Measurements from ENCODE around the gene ARHGEF11. TPM values are rescaled to one million over a fixed set of nuclear protein-coding genes. Genes with fewer than 3 reads are reported as not detected.

ARHGEF11 gene
- total RNA-seq, 1 experiment from 2014 or later = 41.1 TPM

- Histone ChIP-seq H2BK15ac (ENCODE audit: low read depth, low read length) (no peak overlapping the region), H4K8ac (replicated peaks; ENCODE audit: insufficient read length, low read depth, low read length) (no peak overlapping the region), H4K20me1 (ENCODE audit: control insufficient read depth, insufficient read depth, insufficient read length) (no peaks in the 10 kb centered on the region), H3T11ph (ENCODE audit: low read length) (no peak overlapping the region), H3K14ac (ENCODE audit: insufficient read depth, low read length) (no peak overlapping the region), H4K5ac (ENCODE audit: insufficient read length, low read depth, low read length) (no peak overlapping the region), H3K79me1 (ENCODE audit: insufficient read depth, low read depth, low read length, poor library complexity, severe bottlenecking) (no peaks in the 10 kb centered on the region), H2BK5ac (ENCODE audit: insufficient read length, low read length) (no peak overlapping the region), H3K18ac (ENCODE audit: insufficient read length, low read depth, low read length) (no peak overlapping the region), H2BK120ac (ENCODE audit: low read depth, low read length, poor library complexity, severe bottlenecking) (no peak overlapping the region), H4K91ac (ENCODE audit: insufficient read length, low read depth, low read length) (no peak overlapping the region), H2BK12ac (ENCODE audit: insufficient read length, low read depth, low read length) (no peak overlapping the region), H2AK5ac (ENCODE audit: insufficient read length, low read length) (no peak overlapping the region), H3K27ac (ENCODE audit: insufficient read length, low read depth, low read length) (no peak overlapping the region), H3K9ac (ENCODE audit: extremely low read depth, insufficient read length, low read length) (no peak overlapping the region), H3K23ac (ENCODE audit: insufficient read length, low read depth, low read length) (no peak overlapping the region), H2AFZ (ENCODE audit: low read length) (no peak overlapping the region), H3K56ac (ENCODE audit: insufficient read length, low read depth, low read length) (no peak overlapping the region), H2BK20ac (ENCODE audit: low read depth, low read length, poor library complexity, severe bottlenecking) (no peak overlapping the region), H3K27me3 (ENCODE audit: insufficient read depth, low read length) (peaks cover 20% of the 10 kb centered on the region; the same call in 1 of the 2 replicates), H3K23me2 (ENCODE audit: insufficient read length, low read depth, low read length, poor library complexity, severe bottlenecking) (no peaks in the 10 kb centered on the region), H3K4ac (ENCODE audit: low read depth, low read length) (no peak overlapping the region), H3K4me2 (ENCODE audit: insufficient read depth, insufficient read length, low read length) (no peak overlapping the region), H3K4me1 (ENCODE audit: insufficient read depth, low read length) (no peaks in the 10 kb centered on the region), H3K9me3 (ENCODE audit: control insufficient read depth, low read depth, low read length) (no peaks in the 10 kb centered on the region), H3K79me2 (ENCODE audit: insufficient read depth, low read length) (no peaks in the 10 kb centered on the region)
- Mint-ChIP-seq H3K36me3 (ENCODE audit: insufficient read depth in 1 of 3, low read depth in 3 of 3) (no peaks in the 10 kb centered on the region), H3K27me3 (ENCODE audit: low read depth) (peaks cover 83% of the 10 kb centered on the region), H3K4me1 (peaks cover 16 to 40% of the 10 kb centered on the region in 2 experiments), H3K27ac (no peak overlapping the region; a peak in 1 of 7 replicates), H3K4me3 (no peak overlapping the region), H3K9me3 (no peaks in the 10 kb centered on the region; a peak in 2 of 5 replicates)
- no peak for DNase-seq
- no CpG with 5 or more reads among the region's 6 CpGs for WGBS (ENCODE audit: extremely low coverage, insufficient read length, low lambda C conversion rate)
- TF ChIP-seq CTCF (conservative IDR thresholded peaks at IDR 0.05) = no peak
These were observed 149.6 kb downstream of the ARHGEF11 start for GRCh38 chr1:156895927-156896326.

All from H9 (cell line).